Body of pancreas (tissue), 4 donors: ENCODE data around the gene PRIMA1.

Experiments used
- CTCF ChIP-seq, 7 experiments: fragments of 450-650 bp in 4 of 7; fragments of 200-600 bp in 3 of 7; sonication (generic) in 3 of 7; IDR thresholded peaks; one replicate each; pipeline ENCODE4 v1.5.1; 2016 to 2019; ENCODE audit warnings: antibody characterized with exemption in 7 of 7
- POLR2A ChIP-seq, 3 donors: fragments of 450-650 bp; IDR thresholded peaks; one replicate each; pipeline ENCODE4 v1.6.1; 2016; ENCODE audit warnings: antibody characterized with exemption in 3 of 3, mild to moderate bottlenecking in 2 of 3

GRCh38 chr14:93715279-93715927 is 72.9 kb downstream of the PRIMA1 start:
- TF ChIP-seq POLR2A (IDR thresholded peaks at IDR 0.05) (no peak), CTCF (IDR thresholded peaks at IDR 0.05) (no peak)
